Tibial nerve (tissue), 4 donors: ENCODE results near the gene INPP4B.

Source experiments
- EP300 ChIP-seq, 2 donors: sonication (generic); formaldehyde crosslinking; IDR thresholded peaks; one replicate each; pipeline ENCODE4 v1.6.1; 2017; ENCODE audit warnings: antibody characterized with exemption in 2 of 2, mild to moderate bottlenecking in 1 of 2
- POLR2A ChIP-seq, 2 donors: fragments of 450-650 bp; IDR thresholded peaks; one replicate each; pipeline ENCODE4 v1.6.1; 2017; ENCODE audit warnings: antibody characterized with exemption in 2 of 2, mild to moderate bottlenecking in 2 of 2, moderate library complexity in 2 of 2
- TF ChIP-seq, protein P1 (sequence below), 5 experiments: fragments of 200-600 bp in 3 of 5; fragments of 450-650 bp in 2 of 5; sonication (generic) in 3 of 5; IDR thresholded peaks; one replicate each; pipeline ENCODE4 v1.5.1; 2016 to 2019; ENCODE audit warnings: antibody characterized with exemption in 5 of 5, mild to moderate bottlenecking in 3 of 5, moderate library complexity in 2 of 5

DNA sequence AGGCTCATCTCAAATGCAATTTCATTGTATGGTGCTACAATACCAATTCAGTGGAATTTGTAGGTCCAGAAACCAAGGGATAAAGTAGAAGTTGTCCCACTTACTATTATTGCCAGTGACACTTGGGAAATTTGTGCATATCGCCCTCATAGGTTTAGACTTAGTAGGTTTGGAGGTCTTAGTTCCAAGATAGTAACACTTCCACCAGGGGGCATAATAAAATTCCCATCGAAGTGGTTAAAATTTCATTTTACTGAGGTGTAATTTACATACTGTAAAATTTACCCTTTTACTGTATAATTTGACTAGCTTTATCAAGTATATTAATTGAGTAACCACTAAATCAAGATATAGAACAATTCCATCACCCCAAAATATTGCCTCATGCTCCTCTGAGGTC, 174.6 kb downstream of the INPP4B start:
- TF ChIP-seq, protein P1, sequence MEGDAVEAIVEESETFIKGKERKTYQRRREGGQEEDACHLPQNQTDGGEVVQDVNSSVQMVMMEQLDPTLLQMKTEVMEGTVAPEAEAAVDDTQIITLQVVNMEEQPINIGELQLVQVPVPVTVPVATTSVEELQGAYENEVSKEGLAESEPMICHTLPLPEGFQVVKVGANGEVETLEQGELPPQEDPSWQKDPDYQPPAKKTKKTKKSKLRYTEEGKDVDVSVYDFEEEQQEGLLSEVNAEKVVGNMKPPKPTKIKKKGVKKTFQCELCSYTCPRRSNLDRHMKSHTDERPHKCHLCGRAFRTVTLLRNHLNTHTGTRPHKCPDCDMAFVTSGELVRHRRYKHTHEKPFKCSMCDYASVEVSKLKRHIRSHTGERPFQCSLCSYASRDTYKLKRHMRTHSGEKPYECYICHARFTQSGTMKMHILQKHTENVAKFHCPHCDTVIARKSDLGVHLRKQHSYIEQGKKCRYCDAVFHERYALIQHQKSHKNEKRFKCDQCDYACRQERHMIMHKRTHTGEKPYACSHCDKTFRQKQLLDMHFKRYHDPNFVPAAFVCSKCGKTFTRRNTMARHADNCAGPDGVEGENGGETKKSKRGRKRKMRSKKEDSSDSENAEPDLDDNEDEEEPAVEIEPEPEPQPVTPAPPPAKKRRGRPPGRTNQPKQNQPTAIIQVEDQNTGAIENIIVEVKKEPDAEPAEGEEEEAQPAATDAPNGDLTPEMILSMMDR (IDR thresholded peaks at IDR 0.05) = no peak
- no peak for TF ChIP-seq EP300 (IDR thresholded peaks at IDR 0.05)
- TF ChIP-seq POLR2A (IDR thresholded peaks at IDR 0.05) = no peak
